Sigmoid colon (tissue), 7 donors: Measurements from ENCODE around the gene ROBO1. TPM values are rescaled to one million over a fixed set of nuclear protein-coding genes. Genes with fewer than 3 reads are reported as not detected.

Source experiments
- DNase-seq: peaks from one replicate; pipeline ENCODE4 v3.0.0-alpha.2; 2019
- H3K27ac ChIP-seq, 4 donors: fragments of 200-600 bp; sonication (generic); one replicate each; pipeline ENCODE4 v1.5.1; 2016 to 2019; ENCODE audit warnings: mild to moderate bottlenecking in 1 of 4
- H3K27me3 ChIP-seq, 3 donors: fragments of 200-600 bp; sonication (generic); one replicate each; pipeline ENCODE4 v1.5.1; 2019; ENCODE audit warnings: mild to moderate bottlenecking in 1 of 3
- H3K36me3 ChIP-seq, 4 donors: fragments of 200-600 bp; sonication (generic); one replicate each; pipeline ENCODE4 v1.5.1; 2016 to 2019
- H3K4me1 ChIP-seq, 4 donors: fragments of 200-600 bp; sonication (generic); one replicate each; pipeline ENCODE4 v1.5.1; 2017 to 2019
- H3K4me3 ChIP-seq, 4 donors: fragments of 200-600 bp; sonication (generic); one replicate each; pipeline ENCODE4 v1.5.1; 2017 to 2019; ENCODE audit warnings: mild to moderate bottlenecking in 2 of 4, moderate library complexity in 1 of 4
- H3K9me3 ChIP-seq, 4 donors: fragments of 200-600 bp in 3 of 4; sonication (generic) in 3 of 4; one replicate each; pipeline versions ENCODE4 v1.5.1 to v1.6.1; 2013 to 2019
- EP300 ChIP-seq, 4 donors: sonication (generic); formaldehyde crosslinking; IDR thresholded peaks; one replicate each; pipeline ENCODE4 v1.6.1; 2017; ENCODE audit warnings: antibody characterized with exemption in 4 of 4
- POLR2A ChIP-seq, 2 donors: fragments of 450-650 bp; IDR thresholded peaks; one replicate each; pipeline ENCODE4 v1.6.1; 2016; ENCODE audit warnings: antibody characterized with exemption in 2 of 2, mild to moderate bottlenecking in 2 of 2, moderate library complexity in 2 of 2
- POLR2AphosphoS5 ChIP-seq, 4 donors: sonication (generic); formaldehyde crosslinking; IDR thresholded peaks; one replicate each; pipeline ENCODE4 v1.6.1; 2017; ENCODE audit warnings: antibody characterized with exemption in 4 of 4
- WGBS, 2 donors: extraction: QIAGEN DNeasy Blood & Tissue Kit; methylation state at CpG; one replicate each; pipeline ENCODE4 v1.1.7; 2013; 5-methylcytosine and 5-hydroxymethylcytosine counted together
- intact Hi-C: fragments of 100-400 bp; cut with DNase I; formaldehyde crosslinking; loops from one replicate; pipeline ENCODE4 v1.15.1; 2023
- polyA plus RNA-seq, 3 donors: library from polyadenylated mRNA; stranded (reverse); fragments of 200-250 nt; gene quantifications; one replicate each; pipeline ENCODE4 v1.2.3, GENCODE V29; 2013
- total RNA-seq, 4 donors: library from RNA; depleted of rRNA; stranded (reverse); fragments of >200 nt; gene quantifications; one replicate each; pipeline ENCODE4 v1.1.0, GENCODE V29; 2016
- TF ChIP-seq, protein P1 (sequence below), 4 experiments: fragments of 450-650 bp in 3 of 4; fragments of 200-600 bp in 1 of 4; IDR thresholded peaks; one replicate each; pipeline ENCODE4 v1.5.1; 2016 to 2019; ENCODE audit warnings: antibody characterized with exemption in 4 of 4, mild to moderate bottlenecking in 3 of 4, moderate library complexity in 2 of 4
- donor health status: healthy with polysubstance abuse.
- donor health status: Bipolar disorder and iron deficiency.
- donor health status: healthy.

The ROBO1 gene
- total and polyA plus RNA-seq, 7 donors, result 0.69 to 45.7 (median 32.4) TPM

DNA sequence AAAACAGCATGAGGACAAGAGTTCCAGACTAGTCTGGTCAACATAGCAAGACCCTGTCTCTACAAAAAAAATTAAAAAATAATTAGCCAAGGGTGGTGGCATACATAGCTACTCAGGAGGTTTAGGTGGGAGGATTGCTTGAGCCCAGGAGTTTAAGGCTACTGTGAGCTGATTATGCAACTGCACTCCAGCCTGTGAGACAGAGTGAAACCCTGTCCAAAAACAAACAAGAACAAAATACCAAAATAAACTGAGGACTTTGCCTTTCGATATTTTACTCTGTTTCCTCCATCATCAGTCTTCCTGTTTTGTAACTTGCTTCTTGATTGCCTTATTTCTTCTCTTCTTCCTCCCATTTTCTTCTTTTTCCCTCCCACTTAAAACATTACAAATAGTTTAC lies 504.4 kb downstream of the ROBO1 start:
- Histone ChIP-seq H3K27me3 (no peaks in the 10 kb centered on the region), H3K9me3 (no peaks in the 10 kb centered on the region), H3K4me3 (no peak overlapping the region), H3K27ac (no peak overlapping the region), H3K4me1 (no peaks in the 10 kb centered on the region), H3K36me3 (no peaks in the 10 kb centered on the region)
- intact Hi-C loops, result no loop called here
- DNase-seq, result no peak
- WGBS, 2 donors, result 39 to 60% methylated on average over 1 of the region's 1 CpG
- TF ChIP-seq, protein P1, sequence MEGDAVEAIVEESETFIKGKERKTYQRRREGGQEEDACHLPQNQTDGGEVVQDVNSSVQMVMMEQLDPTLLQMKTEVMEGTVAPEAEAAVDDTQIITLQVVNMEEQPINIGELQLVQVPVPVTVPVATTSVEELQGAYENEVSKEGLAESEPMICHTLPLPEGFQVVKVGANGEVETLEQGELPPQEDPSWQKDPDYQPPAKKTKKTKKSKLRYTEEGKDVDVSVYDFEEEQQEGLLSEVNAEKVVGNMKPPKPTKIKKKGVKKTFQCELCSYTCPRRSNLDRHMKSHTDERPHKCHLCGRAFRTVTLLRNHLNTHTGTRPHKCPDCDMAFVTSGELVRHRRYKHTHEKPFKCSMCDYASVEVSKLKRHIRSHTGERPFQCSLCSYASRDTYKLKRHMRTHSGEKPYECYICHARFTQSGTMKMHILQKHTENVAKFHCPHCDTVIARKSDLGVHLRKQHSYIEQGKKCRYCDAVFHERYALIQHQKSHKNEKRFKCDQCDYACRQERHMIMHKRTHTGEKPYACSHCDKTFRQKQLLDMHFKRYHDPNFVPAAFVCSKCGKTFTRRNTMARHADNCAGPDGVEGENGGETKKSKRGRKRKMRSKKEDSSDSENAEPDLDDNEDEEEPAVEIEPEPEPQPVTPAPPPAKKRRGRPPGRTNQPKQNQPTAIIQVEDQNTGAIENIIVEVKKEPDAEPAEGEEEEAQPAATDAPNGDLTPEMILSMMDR (IDR thresholded peaks at IDR 0.05), result no peak
- no peak for TF ChIP-seq POLR2AphosphoS5 (IDR thresholded peaks at IDR 0.05)

DNA sequence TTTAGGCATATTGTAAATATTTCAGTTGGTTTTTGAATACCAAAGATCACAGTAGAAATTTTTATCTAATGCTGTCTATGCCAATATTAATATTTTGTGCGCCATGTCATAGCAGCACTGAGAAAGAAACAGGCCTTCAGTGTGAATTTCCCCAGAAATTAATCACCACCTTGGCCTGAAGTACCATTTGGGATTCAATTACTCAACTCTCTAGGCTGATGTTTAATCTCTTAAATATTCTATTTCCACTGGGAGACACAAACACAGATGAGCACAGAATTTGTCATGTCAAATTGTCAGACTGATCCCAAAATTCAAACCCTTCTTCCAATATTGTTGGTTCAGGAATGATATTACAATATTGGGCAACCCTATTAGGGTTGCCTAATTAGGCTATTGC lies 509.3 kb downstream of the ROBO1 start:
- 95% methylated on average over 1 of the region's 1 CpG for WGBS, 2 donors
- intact Hi-C loops, result no loop called here
- no peaks in the 10 kb centered on the region for H3K9me3 ChIP-seq
- no peaks in the 10 kb centered on the region for H3K36me3 ChIP-seq
- TF ChIP-seq, protein P1 (IDR thresholded peaks at IDR 0.05), result no peak
- TF ChIP-seq POLR2AphosphoS5 (IDR thresholded peaks at IDR 0.05), result no peak
- TF ChIP-seq EP300 (IDR thresholded peaks at IDR 0.05), result no peak
- no peak for TF ChIP-seq POLR2A (IDR thresholded peaks at IDR 0.05)
- DNase-seq, result no peak
- H3K27ac ChIP-seq, result peak overlapping the region in 1 of 4 donors; percentile 26
- no peaks in the 10 kb centered on the region for H3K27me3 ChIP-seq
- no peaks in the 10 kb centered on the region for H3K4me1 ChIP-seq
- H3K4me3 ChIP-seq, result no peak overlapping the region

DNA sequence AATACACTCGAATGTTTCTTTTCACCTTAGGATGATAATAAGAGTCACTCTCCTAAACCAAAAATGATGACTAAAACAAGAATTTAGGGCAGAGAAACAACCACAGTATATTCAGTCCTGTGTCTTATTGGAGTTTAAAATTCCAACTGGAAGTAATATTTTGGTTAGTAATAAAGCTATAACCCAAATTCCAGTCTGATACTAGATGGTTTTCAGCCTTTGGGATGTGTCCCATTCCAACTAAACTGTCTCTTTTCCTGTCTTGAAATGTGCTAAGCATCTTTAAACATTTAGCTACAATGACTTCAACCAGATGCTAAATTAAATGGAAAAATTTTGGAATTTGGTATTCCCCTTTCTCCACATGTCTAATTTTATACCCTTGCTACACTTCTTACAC lies 510.0 kb downstream of the ROBO1 start:
- Histone ChIP-seq H3K36me3 (no peaks in the 10 kb centered on the region), H3K4me1 (no peaks in the 10 kb centered on the region), H3K27me3 (no peaks in the 10 kb centered on the region), H3K4me3 (no peak overlapping the region), H3K27ac (peak overlapping the region in 1 of 4 donors; percentile 26), H3K9me3 (no peaks in the 10 kb centered on the region)
- WGBS, 2 donors, result 77 to 79% methylated on average over 1 of the region's 1 CpG
- intact Hi-C loops, result no loop called here
- TF ChIP-seq POLR2AphosphoS5 (IDR thresholded peaks at IDR 0.05), result no peak
- no peak for TF ChIP-seq EP300 (IDR thresholded peaks at IDR 0.05)
- no peak for DNase-seq

DNA sequence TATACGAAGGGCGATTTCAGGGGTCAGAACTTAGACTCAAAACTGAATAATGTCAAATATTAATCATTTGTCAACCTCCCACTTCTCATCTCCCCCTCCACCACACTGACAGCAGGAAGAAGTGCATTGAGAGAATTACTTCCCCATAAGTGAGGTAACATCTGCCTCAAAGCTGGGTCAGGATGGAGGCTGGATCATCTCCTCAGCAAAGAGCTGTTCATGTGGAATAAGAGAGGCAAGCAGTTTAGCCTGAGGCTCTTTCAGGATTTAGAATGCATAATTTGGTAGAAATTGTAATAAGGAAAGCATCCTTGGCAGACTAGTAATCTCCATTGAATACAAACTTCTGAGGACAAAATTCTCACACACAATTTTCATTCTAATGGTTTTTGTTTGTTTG lies 512.1 kb downstream of the ROBO1 start:
- no peaks in the 10 kb centered on the region for H3K9me3 ChIP-seq
- H3K27me3 ChIP-seq, result no peaks in the 10 kb centered on the region
- no peaks in the 10 kb centered on the region for H3K36me3 ChIP-seq
- intact Hi-C loops, result no loop called here
- H3K4me1 ChIP-seq, result no peaks in the 10 kb centered on the region
- no peak for DNase-seq
- TF ChIP-seq, protein P1 (IDR thresholded peaks at IDR 0.05), result no peak
- TF ChIP-seq EP300 (IDR thresholded peaks at IDR 0.05), result no peak
- TF ChIP-seq POLR2A (IDR thresholded peaks at IDR 0.05), result no peak
- TF ChIP-seq POLR2AphosphoS5 (IDR thresholded peaks at IDR 0.05), result no peak
- no peak overlapping the region for H3K4me3 ChIP-seq
- WGBS, 2 donors, result 93 to 94% methylated on average over 2 of the region's 2 CpGs
- H3K27ac ChIP-seq, result no peak overlapping the region

DNA sequence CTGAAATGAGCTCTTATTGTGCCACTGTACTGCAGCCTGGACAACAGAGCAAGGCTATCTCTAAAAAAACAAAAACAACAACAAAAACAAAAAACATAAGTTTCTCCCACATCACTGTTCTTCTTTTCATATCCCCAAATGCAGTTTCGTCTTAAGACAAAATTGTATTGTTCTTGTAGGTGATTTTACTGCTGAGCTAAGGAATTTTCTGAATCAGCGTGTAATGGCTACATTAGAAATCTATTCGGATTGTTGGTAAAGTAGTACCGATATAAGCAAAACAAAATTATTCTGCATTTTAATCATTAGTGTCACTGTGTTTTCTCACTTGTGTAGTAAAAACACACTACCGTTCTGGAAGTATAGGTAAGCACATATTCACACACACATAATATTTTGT lies 512.5 kb downstream of the ROBO1 start:
- no peaks in the 10 kb centered on the region for H3K4me1 ChIP-seq
- TF ChIP-seq, protein P1 (IDR thresholded peaks at IDR 0.05), result no peak
- TF ChIP-seq EP300 (IDR thresholded peaks at IDR 0.05) (no peak), POLR2AphosphoS5 (IDR thresholded peaks at IDR 0.05) (no peak), POLR2A (IDR thresholded peaks at IDR 0.05) (no peak)
- no peak overlapping the region for H3K4me3 ChIP-seq
- H3K9me3 ChIP-seq, result no peaks in the 10 kb centered on the region
- no peaks in the 10 kb centered on the region for H3K27me3 ChIP-seq
- no peaks in the 10 kb centered on the region for H3K36me3 ChIP-seq
- H3K27ac ChIP-seq, result no peak overlapping the region
- intact Hi-C loops, result no loop called here
- no peak for DNase-seq
- WGBS, 2 donors, result 94 to 95% methylated on average over 5 of the region's 5 CpGs
